ENCODE results near the gene CYTH2.

DNA sequence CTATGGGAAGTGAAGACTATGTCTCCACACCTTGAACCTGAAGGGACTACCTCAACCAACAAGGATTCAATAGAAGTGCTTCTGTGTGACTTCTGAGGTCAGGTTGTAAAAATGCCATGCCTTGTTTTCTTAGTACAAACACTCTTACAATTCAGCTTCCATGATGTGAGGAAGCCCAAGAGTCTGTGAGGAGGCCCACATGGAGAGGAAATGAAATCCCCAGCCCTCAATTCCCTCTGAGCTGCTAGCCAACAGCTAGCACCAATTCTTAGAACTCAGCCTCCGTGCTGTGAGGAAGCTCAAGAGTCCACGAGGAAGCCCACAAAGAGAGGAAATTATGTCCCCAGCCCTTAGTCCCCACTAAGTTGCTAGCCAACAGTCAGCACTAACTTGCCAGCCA lies 55.1 kb downstream of the CYTH2 start:
- TF ChIP-seq GATA2 (IDR thresholded peaks at IDR 0.05; ENCODE audit: low read depth, low read length): no peak
- no peak for TF ChIP-seq GATA3 (IDR thresholded peaks at IDR 0.05; ENCODE audit: low read depth, low read length)
